Measurements from ENCODE around the gene ULK4. TPM values are rescaled to one million over a fixed set of nuclear protein-coding genes. Genes with fewer than 3 reads are reported as not detected.

ULK4 gene
- total and polyA plus RNA-seq, 9 of the 15 experiments (the other 6 are each of a cell fraction or from before 2014, with no cell fraction given) = 3.0 to 5.9 (median 3.5) TPM

- in situ Hi-C loops (cut with MboI) (no loop called here), intact Hi-C loops (cut with micrococcal nuclease) (no loop called here)
- H3K4me1 ChIP-seq (replicated peaks in 1 of 2; ENCODE audit: control insufficient read depth in 2 of 2, insufficient read depth in 2 of 2, low read length in 2 of 2) = no peaks in the 10 kb centered on the region
- no TSS peak for BruUV-seq (replicated peaks)
- no peak overlapping the region for H3K9ac ChIP-seq (ENCODE audit: insufficient read depth in 1 of 2, low read depth in 2 of 2, low read length in 2 of 2)
- WGBS (ENCODE audit: insufficient coverage, low coverage, missing lambda C conversion rate) = 0% methylated on average over 1 of the region's 1 CpG
- H3K9me3 ChIP-seq (replicated peaks; ENCODE audit: control insufficient read depth, insufficient read depth, low read depth, low read length) = no peaks in the 10 kb centered on the region
- H3K4me2 ChIP-seq (ENCODE audit: insufficient read depth, low read length) = no peak overlapping the region
- H3K9me1 ChIP-seq (ENCODE audit: control insufficient read depth, insufficient read depth, low read length) = no peaks in the 10 kb centered on the region
- no peaks in the 10 kb centered on the region for H3K79me2 ChIP-seq (ENCODE audit: control insufficient read depth, insufficient read depth, low read length)
- no peak for DNase-seq (ENCODE audit: extremely low read depth in 1 of 4, low spot score in 3 of 4)
- no peaks in the 10 kb centered on the region for H3K36me3 ChIP-seq (ENCODE audit: control insufficient read depth, insufficient read depth, low read length)
- POLR2A ChIA-PET = no interaction called here
- no peak for ATAC-seq
- FAIRE-seq = no peak
- H3K27me3 ChIP-seq (ENCODE audit: control insufficient read depth in 2 of 2, insufficient read depth in 2 of 2, low read length in 2 of 2) = peaks cover 12 to 16% of the 10 kb centered on the region in 2 experiments; a peak in 4 of 5 replicates
- H3K27ac ChIP-seq (ENCODE audit: extremely low read depth, low read depth, low read length) = no peak overlapping the region
- H2AFZ ChIP-seq (ENCODE audit: low read depth, low read length) = no peak overlapping the region
- CTCF ChIA-PET (ENCODE audit: low intra/inter-chr PET ratio) = no interaction called here
- H4K20me1 ChIP-seq (replicated peaks; ENCODE audit: control insufficient read depth, insufficient read depth, low read length) = 0 out of 2 replicates have a peak, but pooled peaks cover 2% of the 10 kb centered on the region
- no peak for TF ChIP-seq KAT7 (CRISPR knock-in tag; IDR thresholded peaks at IDR 0.05; ENCODE audit: borderline replicate concordance)
- no peak for TF ChIP-seq EZH2 (IDR thresholded peaks at IDR 0.05; ENCODE audit: borderline replicate concordance, low read depth, low read length)
- TF ChIP-seq CEBPB (tag; IDR thresholded peaks at IDR 0.05) = no peak
- TF ChIP-seq SMARCC2 (IDR thresholded peaks at IDR 0.05; ENCODE audit: low read depth) = no peak
- no peak for TF ChIP-seq MEF2A (IDR thresholded peaks at IDR 0.05; ENCODE audit: control insufficient read depth, low read depth, low read length)
- no peak overlapping the region for H3K4me3 ChIP-seq
These were observed 668.7 kb downstream of the ULK4 start for GRCh38 chr3:41293169-41293681.

- no peak for TF ChIP-seq ZNF445 (CRISPR knock-in tag; IDR thresholded peaks at IDR 0.05; ENCODE audit: low read depth)
- peak; percentile 15; the same call in 1 of the 2 replicates for TF ChIP-seq TFE3 (CRISPR knock-in tag; IDR thresholded peaks at IDR 0.05)
- Histone ChIP-seq H3K4me3 (no peak overlapping the region), H3K9ac (ENCODE audit: insufficient read depth in 1 of 2, low read depth in 2 of 2, low read length in 2 of 2) (no peak overlapping the region), H3K27me3 (ENCODE audit: control insufficient read depth in 2 of 2, insufficient read depth in 2 of 2, low read length in 2 of 2) (peaks cover 14 to 15% of the 10 kb centered on the region in 2 experiments; a peak in 4 of 5 replicates), H3K36me3 (ENCODE audit: control insufficient read depth, insufficient read depth, low read length) (no peaks in the 10 kb centered on the region), H3K79me2 (ENCODE audit: control insufficient read depth, insufficient read depth, low read length) (no peaks in the 10 kb centered on the region), H3K27ac (ENCODE audit: extremely low read depth, low read depth, low read length) (no peak overlapping the region), H3K4me2 (ENCODE audit: insufficient read depth, low read length) (no peak overlapping the region), H3K9me1 (ENCODE audit: control insufficient read depth, insufficient read depth, low read length) (no peaks in the 10 kb centered on the region), H4K20me1 (replicated peaks; ENCODE audit: control insufficient read depth, insufficient read depth, low read length) (0 out of 2 replicates have a peak, but pooled peaks cover 2% of the 10 kb centered on the region), H3K4me1 (replicated peaks in 1 of 2; ENCODE audit: control insufficient read depth in 2 of 2, insufficient read depth in 2 of 2, low read length in 2 of 2) (no peaks in the 10 kb centered on the region), H3K9me3 (replicated peaks; ENCODE audit: control insufficient read depth, insufficient read depth, low read depth, low read length) (no peaks in the 10 kb centered on the region), H2AFZ (ENCODE audit: low read depth, low read length) (no peak overlapping the region)
- WGBS (ENCODE audit: insufficient coverage, low coverage, missing lambda C conversion rate) = 0% methylated on average over 4 of the region's 4 CpGs
- in situ Hi-C loops (cut with MboI) = no loop called here
- POLR2A ChIA-PET = no interaction called here
- ATAC-seq = no peak
- CTCF ChIA-PET (ENCODE audit: low intra/inter-chr PET ratio) = no interaction called here
- no peak for DNase-seq (ENCODE audit: extremely low read depth in 1 of 4, low spot score in 3 of 4)
- no TSS peak for BruUV-seq (replicated peaks)
- intact Hi-C loops (cut with micrococcal nuclease) = no loop called here
- FAIRE-seq = no peak
These were observed 671.2 kb downstream of the ULK4 start for GRCh38 chr3:41290736-41291135.

Data from K562 (cell line).